H1 (cell line): ENCODE data around the gene CDK5R2. TPM values are rescaled to one million over a fixed set of nuclear protein-coding genes. Genes with fewer than 3 reads are reported as not detected.

Source experiments
- ATF3 ChIP-seq: IDR thresholded peaks from 2 replicates; pipeline ENCODE4 v1.6.1; 2011; ENCODE audit warnings: low read depth, mild to moderate bottlenecking, low read length; ENCODE audit not compliant: insufficient read depth
- CHD2 ChIP-seq: IDR thresholded peaks from 2 replicates; pipeline ENCODE4 v1.6.1; 2012; ENCODE audit warnings: low read length, improper control_type of control experiment
- MAX ChIP-seq: IDR thresholded peaks from 2 replicates; pipeline ENCODE4 v1.6.1; 2012; ENCODE audit warnings: inconsistent platforms
- NRF1 ChIP-seq: IDR thresholded peaks from 2 replicates; pipeline ENCODE4 v1.6.1; 2011; ENCODE audit warnings: mild to moderate bottlenecking, low read depth, low read length, improper control_type of control experiment
- SIN3A ChIP-seq, 2 experiments: IDR thresholded peaks in 1 of 2; conservative IDR thresholded peaks in 1 of 2; 2 replicates each; pipeline ENCODE4 v1.6.1; 2011 to 2012; ENCODE audit warnings: low read length in 2 of 2, improper control_type of control experiment in 1 of 2, low read depth in 1 of 2, mild to moderate bottlenecking in 1 of 2
- SIRT6 ChIP-seq: IDR thresholded peaks from one replicate; pipeline ENCODE4 v1.7.1; 2012; ENCODE audit warnings: low read length, inconsistent platforms
- SUZ12 ChIP-seq: fragments of 200-600 bp; sonication (generic); IDR thresholded peaks from 2 replicates; pipeline ENCODE4 v1.6.1; 2012; ENCODE audit warnings: mild to moderate bottlenecking, inconsistent platforms, low read length, moderate library complexity, mixed read lengths
- polyA plus RNA-seq, 7 experiments: library from polyadenylated mRNA; depleted of rRNA in 3 of 7; stranded (reverse) in 5 of 7; unstranded in 2 of 7; fragments of >200 nt in 5 of 7; fragments of 200-250 nt in 2 of 7; gene quantifications; 1 replicate in 5 of 7; 2 replicates in 1 of 7; 4 replicates in 1 of 7; pipeline versions ENCODE4 v1.2.1 to v1.2.3, GENCODE V29; 2011 to 2013; ENCODE audit warnings: missing spikeins in 2 of 7, mixed read lengths in 2 of 7
- total RNA-seq: library from RNA; stranded (reverse); fragmentation: NEBNext Ultra II Directional; extraction: Animal tissue kit (Norgen Biotek cat#: 25700); gene quantifications from 2 replicates; pipeline ENCODE4 v1.2.1, GENCODE V29; 2021
- TF ChIP-seq, protein P1 (sequence below): IDR thresholded peaks from 2 replicates; pipeline ENCODE4 v1.6.1; 2012; ENCODE audit warnings: inconsistent platforms

The CDK5R2 gene
- total and polyA plus RNA-seq, 2 of the 8 experiments (the other 6 are each of a cell fraction or from before 2014, with no cell fraction given): 0.14 TPM; not detected in 1

DNA sequence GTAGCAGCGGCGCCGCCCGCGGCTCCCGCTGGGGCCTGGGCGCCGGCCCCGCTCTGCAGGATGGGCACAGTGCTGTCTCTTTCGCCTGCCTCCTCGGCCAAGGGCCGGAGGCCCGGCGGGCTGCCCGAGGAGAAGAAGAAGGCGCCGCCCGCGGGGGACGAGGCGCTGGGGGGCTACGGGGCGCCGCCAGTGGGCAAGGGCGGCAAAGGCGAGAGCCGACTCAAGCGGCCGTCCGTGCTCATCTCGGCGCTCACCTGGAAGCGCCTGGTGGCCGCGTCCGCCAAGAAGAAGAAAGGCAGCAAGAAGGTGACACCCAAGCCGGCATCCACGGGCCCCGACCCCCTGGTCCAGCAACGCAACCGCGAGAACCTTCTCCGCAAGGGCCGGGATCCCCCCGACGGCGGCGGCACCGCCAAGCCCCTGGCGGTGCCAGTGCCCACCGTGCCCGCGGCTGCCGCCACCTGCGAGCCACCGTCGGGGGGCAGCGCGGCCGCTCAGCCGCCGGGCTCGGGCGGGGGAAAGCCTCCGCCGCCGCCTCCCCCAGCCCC is 369 bp downstream of the CDK5R2 start (continued):
- TF ChIP-seq NRF1: no peak
- no peak for TF ChIP-seq ATF3
- 0 out of 2 replicates have a peak, but pooled peaks have one; percentile 4 for TF ChIP-seq MAX
- TF ChIP-seq, protein P1, sequence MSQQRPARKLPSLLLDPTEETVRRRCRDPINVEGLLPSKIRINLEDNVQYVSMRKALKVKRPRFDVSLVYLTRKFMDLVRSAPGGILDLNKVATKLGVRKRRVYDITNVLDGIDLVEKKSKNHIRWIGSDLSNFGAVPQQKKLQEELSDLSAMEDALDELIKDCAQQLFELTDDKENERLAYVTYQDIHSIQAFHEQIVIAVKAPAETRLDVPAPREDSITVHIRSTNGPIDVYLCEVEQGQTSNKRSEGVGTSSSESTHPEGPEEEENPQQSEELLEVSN: no peak
- no peak for TF ChIP-seq CHD2
- no peak for TF ChIP-seq SIRT6
- TF ChIP-seq SIN3A (conservative IDR thresholded peaks at IDR 0.05 in 1 of 2, IDR thresholded peaks at IDR 0.05 in 1 of 2; ENCODE audit: low read depth in 1 of 2, low read length in 2 of 2): no peak
- no peak; the same call in 1 of the 2 replicates for TF ChIP-seq SUZ12
